Stimulated activated CD4-positive, alpha-beta T cell treated with anti-CD3 and anti-CD28 coated beads, Interleukin-4, amount 100 ng/mL, for 24 hours (primary cell): ENCODE measurements around the gene TIMP1.

Experiments
- DNase-seq: peaks from one replicate; pipeline ENCODE4 v3.0.0-alpha.2; 2020

TIMP1 gene

DNA sequence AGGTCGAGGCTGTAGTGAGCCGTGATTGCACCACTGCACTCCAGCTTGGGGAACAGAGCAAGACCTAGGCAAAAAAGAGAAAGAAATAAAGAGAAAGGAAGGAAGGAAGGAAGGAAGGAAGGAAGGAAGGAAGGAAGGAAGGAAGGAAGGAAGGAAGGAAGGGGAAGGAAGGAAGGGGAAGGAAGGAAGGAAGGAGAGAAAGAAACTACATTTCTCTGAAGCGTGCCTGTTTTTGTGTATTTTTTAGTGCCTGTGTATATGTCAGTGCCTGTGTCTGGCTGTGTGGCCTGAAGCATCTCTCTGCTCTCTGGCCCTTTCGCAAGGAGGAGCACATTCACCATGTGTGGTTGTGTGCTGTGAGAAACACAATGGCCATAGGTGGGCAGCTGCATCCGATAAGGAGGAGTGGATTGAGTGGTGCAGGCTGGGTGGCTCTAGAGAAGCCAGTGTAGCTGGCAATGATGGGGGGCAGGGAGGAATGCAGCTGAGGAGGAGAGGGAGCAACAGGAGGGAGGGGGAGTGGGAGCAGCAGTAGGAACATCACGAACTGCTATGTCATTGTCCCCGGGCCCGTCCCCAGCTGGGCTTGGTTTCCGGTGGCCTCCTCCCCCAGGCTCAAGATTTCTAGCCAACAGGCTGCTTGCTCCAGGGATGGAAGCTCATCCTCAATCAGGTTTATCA is 26.0 kb downstream of the TIMP1 start:
- DNase-seq: no peak

DNA sequence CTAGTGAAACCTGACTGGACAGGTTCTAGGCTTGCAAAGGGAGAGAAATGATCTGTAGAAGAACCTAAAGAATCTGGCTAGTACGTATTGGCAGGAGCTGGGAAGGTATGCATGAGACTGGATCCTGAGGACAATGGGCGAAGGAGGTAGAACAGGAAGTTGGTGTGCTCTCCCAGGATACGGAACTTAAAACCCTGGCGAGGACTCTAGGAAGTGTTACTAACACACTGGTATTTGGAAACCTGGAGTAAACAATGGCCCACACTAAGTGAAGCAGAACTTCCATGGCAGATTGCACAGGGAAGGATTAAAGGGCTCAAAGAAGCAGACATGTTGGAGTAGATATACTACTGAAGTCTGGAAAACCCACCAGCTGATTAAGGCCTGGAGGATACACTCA is 28.3 kb downstream of the TIMP1 start:
- no peak for DNase-seq

DNA sequence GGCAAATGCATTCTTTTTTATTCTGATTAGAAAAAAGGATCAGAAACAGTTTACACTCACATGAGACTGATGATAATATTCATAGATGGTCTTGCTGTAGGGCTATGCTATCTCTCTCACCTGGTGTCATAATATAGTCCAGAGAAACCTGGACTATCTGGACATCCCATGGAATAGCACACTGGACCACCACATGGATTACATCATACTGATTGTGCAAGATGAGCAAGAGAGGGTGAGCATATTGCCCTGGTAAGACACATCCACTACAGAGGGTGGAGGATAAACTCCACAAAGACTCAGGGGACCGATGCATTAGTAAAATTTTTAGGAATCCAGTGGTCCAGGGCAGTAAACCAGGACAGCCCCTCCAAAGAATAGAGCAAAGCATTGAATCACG is 29.3 kb downstream of the TIMP1 start:
- no peak for DNase-seq

DNA sequence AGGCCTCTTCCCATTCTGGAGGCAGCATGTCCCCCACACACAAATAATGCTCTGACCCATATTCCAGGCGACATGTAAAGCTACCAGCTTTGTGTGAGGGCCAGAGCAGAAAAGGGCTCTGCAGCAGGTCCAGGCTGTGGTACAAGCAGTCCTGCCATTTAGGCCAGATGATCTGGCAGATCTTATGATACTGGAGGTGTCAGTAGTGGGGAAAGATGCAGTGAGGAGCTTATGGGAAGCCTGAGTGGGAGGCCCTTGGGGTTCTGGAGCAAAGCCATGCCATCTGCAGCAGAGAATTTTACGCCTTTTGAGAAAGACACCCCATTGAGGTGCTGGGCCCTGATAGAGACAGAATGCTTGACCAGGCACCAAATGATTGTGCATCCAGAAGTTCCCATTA is 29.7 kb downstream of the TIMP1 start:
- no peak for DNase-seq

DNA sequence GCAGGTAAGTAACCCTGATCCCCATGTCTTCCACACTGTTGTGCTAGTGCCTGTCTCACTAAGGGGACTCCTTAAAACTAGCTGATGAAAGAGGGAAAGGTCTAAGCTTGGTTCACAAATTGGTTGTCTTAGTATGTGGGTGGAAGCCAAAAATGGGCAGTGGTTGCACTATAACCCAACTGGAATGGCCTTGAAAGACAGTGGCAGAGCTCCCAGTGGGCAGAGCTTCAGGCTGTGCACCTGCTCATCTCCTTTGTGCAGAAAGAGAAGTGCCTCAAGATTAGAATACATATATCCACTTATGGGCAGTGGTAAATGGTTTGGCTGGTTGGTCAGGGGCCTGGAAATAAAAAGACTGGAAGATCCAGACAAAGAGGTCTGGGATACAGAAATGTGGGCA is 30.2 kb downstream of the TIMP1 start:
- DNase-seq: no peak

DNA sequence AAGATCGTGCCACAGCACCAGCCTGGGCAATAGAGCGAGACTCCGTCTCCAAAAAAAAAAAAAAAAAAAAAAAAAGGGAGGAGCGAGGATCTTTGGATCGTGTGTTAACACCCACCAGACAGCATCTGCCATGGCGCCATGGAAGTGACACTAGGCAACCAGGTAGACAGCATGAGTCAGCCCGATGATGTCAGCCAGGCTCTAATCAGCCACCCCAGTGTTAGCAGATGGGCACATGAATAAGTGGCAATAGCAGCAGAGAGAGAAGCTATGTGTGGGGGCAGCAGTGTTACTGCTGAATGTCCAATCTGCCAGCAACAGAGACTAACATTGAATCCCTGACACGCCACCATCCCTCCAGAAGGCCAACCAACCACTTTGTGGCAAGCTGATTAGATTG is 30.8 kb downstream of the TIMP1 start:
- DNase-seq: no peak

DNA sequence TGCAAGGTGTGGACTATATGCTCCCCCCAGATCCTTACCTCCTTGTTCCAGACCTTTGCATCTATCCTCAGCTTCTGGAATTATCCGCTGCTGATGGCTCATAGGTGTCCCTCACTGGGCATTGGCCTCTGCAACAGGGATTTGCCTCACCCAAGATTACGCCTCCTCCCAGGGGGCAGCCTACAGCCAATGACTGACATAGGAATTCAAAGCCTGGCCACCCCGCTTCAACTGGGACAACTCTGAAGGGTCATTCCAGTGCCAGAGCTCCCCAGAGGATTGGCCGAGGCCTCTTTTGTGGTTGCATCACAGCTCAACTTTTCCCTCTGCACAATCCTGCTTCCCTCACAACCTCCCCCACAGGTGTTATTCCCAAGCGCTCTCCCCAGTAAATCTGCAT is 32.4 kb downstream of the TIMP1 start:
- no peak for DNase-seq

DNA sequence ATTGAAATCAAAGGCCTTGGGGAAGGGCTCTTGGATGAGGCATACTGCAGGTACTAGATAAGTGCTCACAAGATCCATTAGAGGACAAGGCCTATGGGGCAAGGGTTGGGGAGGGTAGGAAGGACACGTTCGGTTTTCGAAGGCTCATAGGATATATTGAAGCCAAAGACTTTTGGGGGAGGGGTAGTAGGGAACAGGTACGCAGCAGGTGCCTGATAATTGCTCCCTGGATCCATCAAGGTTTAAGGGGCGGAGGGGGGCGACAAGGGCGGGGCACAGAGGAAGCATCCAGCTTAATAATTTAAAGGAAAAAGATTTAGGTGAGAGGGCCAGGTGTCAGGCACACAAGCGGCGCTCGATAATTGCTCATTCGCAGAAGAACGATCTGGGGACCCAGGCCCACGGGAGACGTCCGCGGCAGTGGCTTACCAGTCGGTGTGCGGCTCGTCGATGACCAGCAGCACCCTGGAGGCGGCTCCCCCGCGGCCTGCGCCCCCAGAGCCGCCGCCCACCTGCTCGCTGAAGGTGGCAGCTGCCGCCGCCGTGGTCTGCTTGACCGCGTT is 36.8 kb downstream of the TIMP1 start:
- no peak for DNase-seq

DNA sequence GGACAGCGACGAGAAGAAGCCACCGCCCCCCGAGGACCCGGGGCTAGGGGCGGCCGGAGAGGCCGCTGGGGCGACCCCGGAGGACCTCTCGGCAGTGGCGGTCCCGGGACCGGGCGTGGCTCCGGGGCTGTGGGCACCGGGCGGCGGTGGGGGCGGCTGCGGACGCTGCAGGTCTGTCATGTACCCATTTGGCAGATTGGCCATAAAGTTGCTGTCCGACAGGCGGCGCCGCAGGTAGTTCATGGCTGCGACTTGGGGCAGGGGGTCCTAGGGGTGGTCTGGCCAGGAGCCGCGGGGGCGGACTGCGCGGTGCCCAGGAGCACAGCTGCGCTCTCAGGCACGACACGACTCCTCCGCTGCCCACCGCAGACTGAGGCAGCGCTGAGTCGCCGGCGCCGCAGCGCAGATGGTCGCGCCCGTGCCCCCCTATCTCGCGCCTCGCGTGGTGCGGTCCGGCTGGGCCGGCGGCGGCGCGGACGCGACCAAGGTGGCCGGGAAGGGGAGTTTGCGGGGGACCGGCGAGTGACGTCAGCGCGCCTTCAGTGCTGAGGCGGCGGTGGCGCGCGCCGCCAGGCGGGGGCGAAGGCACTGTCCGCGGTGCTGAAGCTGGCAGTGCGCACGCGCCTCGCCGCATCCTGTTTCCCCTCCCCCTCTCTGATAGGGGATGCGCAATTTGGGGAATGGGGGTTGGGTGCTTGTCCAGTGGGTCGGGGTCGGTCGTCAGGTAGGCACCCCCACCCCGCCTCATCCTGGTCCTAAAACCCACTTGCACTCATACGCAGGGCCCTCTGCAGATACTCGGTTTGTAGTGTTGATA is 37.5 kb downstream of the TIMP1 start, which contains the start of gene SYN1:
TSS of gene SYN1 (minus strand) at position 372 of the 817 bp plus-strand sequence. CDS start at position 243, 129 bp downstream.
- DNase-seq: peak; percentile 80

DNA sequence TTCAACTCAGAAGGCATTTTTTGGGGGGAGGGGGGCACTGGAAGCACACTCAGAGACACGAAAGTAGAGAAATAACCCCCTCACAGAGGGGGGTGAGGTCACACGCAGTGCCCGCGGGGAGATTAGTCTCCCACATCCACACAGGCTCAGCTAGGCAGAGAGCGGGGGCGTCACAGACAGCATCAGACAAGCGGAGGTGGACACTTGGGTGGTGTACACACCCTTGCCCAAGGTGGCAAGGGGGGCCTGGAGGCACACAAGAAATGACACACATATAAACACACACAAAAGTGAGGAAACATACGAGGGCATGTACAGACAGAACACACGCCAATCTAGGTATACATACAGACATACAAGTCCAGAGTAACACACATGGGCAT is 38.1 kb downstream of the TIMP1 start:
- no peak for DNase-seq

DNA sequence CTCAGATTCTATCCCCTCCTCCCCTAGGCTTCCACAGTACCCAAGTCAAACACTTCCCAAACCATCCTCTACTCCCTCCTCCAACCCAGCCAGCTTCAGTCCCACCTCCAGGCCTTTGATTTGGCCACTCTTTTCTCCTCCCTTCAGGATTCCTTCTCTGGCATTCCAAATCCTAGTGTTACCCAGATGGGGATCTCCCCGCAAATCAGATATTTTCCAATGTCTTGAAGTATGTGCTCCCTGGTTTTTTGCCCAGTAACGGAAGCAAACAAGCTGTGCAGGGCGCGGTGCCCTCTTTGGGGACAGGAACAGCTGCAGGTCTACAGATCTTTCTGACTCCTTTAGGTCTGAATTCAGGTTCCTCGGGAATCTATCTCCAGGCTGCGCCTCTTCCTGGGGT is 39.6 kb downstream of the TIMP1 start:
- DNase-seq: no peak

DNA sequence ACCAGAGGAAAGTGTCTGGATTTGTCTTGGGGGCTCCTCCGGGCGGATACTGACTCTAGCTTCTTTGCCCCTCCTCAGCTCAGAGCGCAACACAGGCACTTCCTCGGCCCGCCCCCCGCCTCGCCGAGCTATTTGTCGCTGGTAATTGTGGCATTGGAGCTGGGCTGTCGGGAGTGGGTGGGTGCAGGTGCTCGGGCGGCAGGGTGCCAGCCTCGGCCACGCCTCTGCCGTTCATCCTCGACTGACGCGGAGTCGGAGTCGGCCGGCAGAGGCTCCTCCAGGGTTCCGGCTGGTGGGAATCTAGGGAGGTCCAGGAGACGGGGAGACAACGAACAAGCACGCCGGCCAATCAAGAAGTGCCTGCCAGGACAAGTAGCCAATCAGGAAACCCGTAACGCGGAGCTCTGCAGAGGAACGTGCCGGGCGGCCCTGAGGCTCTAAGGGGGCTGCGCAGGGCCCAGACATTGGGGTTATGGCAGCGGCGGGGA is 41.3 kb downstream of the TIMP1 start:
- DNase-seq: peak; percentile 49

DNA sequence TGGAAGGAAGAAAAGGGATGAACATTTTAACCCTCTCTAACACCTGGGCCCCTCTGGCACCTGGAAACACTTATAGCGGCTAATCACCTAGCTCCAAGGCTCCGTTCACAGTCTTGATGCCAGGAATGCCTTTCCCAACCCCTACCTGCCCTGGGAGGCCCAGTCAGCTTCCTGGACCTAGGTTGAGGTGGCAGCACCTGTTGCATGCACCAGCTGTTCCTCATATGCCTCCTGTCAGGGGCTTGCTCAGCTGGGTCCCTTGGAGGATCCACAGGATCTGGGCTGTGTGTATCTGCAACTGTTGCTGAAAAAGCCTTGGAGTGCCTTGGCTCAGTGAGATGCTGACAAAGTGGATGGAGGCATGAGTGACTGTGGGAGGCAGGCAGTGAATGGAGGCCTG is 43.1 kb downstream of the TIMP1 start:
- DNase-seq: no peak

DNA sequence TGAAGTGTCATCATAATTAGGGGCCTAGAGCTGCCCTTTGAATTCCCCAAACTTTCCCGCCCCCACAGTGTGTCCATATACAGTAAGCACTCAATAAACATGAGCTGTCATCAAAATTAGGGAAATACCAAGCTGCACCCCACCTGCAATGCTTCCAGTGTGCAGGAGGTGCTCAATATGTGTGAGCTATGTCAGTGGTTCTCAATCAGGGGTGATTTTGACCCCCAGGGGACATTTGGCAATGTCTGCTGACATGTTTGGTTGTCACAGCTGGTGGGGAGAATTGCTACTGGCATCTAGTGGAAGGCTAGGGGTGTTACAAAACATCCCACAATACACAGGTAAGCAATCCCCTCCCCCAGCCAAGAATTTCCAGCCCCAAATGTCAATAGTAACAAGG is 46.7 kb downstream of the TIMP1 start:
- no peak for DNase-seq

DNA sequence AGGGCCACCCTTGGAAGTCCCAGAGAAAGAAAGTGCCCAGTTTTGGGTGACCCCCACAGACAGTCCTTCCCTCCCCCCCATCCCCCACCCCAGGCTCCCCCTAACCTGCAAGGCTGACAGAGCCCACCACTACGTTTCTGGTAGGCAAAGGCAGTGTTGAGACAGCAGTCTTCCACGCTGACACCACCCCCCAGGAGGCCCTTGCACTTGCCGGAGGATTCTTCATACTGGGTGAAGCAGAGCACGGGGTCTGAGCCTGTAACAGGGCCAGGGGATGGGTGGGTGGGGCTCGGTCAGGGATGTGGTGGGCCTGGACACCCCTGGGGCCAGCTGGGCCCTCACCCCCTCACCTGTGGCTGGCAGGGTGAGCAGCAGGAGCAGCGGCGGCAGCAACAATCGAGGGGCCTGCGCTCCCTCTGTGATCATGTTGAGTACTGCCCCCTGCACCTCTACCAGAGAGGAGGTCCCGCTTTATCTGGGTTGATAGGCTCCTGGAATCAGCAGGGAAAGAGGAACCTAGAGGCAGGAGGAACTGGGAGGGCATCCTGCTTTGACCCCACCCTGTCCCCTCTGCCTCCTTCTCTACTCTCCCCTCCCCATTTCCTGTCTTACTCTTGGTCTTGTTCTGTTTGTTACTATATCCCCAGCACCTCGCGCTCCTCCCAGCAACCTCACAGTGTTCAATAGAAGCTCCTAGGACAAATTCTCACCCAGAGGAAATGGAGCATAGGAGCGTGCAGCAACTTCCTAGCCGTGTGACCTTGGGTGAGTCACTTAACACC is 47.4 kb downstream of the TIMP1 start, which contains the start of gene CFP:
TSS of gene CFP (minus strand) at position 512 of the 782 bp plus-strand sequence. CDS start at position 426, 86 bp downstream.
- no peak for DNase-seq

DNA sequence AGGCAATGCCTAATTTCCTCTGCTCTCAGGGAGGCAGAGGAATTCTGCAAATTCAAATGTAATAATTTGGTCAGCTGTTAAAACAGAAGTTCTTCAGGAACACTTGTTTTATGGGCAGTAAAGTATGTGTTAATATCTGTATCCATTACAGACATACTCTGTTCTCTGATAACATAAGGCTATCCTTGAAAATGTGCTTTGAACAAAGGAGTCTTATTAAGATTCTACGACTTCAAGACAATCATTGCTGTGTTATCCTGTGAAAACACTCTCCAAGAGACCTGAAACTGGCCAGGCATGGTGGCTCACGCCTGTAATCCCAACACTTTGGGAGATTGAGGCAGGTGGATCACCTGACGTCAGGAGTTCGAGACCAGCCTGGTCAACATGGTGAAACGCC is 49.4 kb downstream of the TIMP1 start:
- DNase-seq: no peak

DNA sequence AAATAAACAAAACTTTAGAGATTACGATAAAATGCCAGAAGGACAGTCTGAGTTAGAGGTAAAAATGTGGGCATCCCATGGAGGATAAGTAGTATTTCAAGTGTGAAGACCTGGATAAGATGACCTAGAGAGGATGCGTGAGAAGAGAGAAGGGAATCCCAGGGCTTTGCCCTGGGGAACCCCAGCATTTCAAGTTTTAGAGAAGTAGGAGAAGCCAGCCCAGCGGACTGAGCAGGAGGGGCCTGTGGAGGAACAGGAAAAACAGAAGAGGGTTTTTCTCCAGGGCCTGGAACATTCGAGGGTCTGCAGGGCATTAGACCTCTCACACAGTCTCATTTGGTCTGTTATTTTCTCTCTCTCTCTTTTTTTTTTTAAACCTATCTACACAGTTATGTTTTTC is 50.4 kb downstream of the TIMP1 start:
- no peak for DNase-seq

DNA sequence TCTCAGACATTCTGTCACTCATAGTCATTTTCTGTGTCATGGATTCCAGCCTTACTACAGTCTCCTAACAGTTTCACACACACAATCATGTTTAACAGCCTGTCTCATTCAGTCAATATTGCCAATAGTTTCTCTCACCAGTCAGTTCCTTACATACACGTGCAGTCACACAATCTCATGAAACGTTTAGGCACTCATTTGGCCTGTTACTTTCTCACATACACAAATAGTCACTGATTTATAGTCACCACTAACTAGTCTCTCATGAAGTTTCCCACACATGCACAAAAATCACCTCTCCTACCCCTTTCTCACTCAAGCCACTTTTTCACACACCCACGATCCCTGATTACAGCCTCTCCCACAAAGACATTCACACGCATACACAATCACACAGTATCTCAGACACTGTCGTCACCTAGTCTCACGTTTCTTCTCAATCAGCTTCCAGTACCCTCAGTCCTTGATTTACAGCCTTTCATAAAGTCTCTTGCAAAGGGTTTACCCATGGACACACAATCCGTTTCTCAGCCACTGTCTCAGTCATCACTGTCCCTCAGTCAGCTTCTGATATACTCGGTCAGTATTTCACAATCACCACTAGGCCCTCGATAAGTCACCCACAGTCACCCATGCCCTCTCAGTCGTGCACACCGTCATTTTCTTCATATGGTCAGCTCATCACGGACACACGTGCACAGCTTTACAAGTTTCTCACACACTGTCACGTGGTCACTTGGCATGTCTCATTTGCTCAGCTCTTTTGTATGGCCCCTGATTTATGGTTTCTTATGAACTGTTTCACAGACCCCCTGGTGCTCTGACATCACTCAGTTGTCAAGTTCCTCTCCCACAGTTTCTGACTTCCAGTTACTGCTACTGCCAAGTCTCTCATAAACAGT is 51.7 kb downstream of the TIMP1 start:
- DNase-seq: no peak

DNA sequence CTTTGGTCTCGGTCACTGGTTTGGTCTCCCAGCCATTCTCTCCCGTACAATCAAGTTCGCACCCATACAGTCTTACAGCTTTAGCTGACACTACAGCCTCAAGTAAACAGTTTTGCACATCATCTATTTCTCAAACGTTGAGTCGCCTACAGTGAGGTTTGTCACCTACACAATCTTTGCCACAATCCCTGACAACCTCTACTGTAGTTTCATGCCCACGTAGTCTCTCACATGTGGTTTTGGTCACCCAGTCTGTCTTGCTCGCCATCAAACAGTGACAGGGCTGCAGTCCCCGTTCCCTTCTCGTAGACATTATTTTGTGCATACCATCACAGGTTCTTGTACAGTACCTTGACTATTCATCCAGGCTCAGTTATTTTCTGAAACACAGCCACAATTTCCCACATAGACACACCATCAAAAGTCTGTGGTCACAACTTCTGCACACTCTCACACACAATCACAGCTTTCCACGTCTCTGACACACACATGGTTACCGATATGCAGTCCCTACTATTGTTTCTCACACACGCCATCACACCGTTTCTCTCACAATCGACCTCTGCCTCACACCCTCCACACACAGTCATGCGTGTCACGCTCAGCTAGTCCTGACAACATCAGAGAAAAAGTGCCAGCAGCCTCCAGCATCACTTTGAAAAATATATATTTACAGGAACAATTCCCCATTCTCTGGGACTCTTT is 52.8 kb downstream of the TIMP1 start:
- DNase-seq: peak; percentile 27
